ENCODE data around the gene CISD2. TPM values are rescaled to one million over a fixed set of nuclear protein-coding genes. Genes with fewer than 3 reads are reported as not detected.
A peak's percentile ranks its signal among the peaks of the same experiment; 100 is the strongest.

Gene CISD2
- total and polyA plus RNA-seq, 2 experiments from 2014 or later, result 34.1 to 102 TPM

- ATAC-seq (no peak), DNase-seq (ENCODE audit: low spot score) (no peak)
- Histone ChIP-seq H3K27ac (ENCODE audit: low read depth) (no peak overlapping the region), H3F3A (replicated peaks; ENCODE audit: low read depth) (peaks cover 3% of the 10 kb centered on the region; the same call in 1 of the 2 replicates), H3K4me3 (peak overlapping the region; percentile 84), H3K36me3 (ENCODE audit: insufficient read depth) (no peaks in the 10 kb centered on the region; the same call in 1 of the 2 replicates), H3K79me2 (replicated peaks; ENCODE audit: insufficient read depth) (peaks cover 76% of the 10 kb centered on the region), H3K27me3 (ENCODE audit: insufficient read depth) (no peaks in the 10 kb centered on the region), H4K20me1 (replicated peaks; ENCODE audit: insufficient read depth) (peaks cover 45% of the 10 kb centered on the region), H3K4me1 (ENCODE audit: insufficient read depth) (peaks cover 51% of the 10 kb centered on the region), H2AFZ (no peak overlapping the region), H3K9me2 (ENCODE audit: insufficient read depth) (no peaks in the 10 kb centered on the region), H3K4me2 (peak overlapping the region; percentile 75)
- H3K36me3 Mint-ChIP-seq (ENCODE audit: low read depth), result peaks cover 22% of the 10 kb centered on the region; the same call in 2 of the 3 replicates
- H3K4me1 Mint-ChIP-seq, result peaks cover 46% of the 10 kb centered on the region
- H3K4me3 Mint-ChIP-seq, result no peak overlapping the region
- H3K9me3 Mint-ChIP-seq, result no peaks in the 10 kb centered on the region
- no peak overlapping the region for H3K27ac Mint-ChIP-seq
- peaks cover 11% of the 10 kb centered on the region for H3K27me3 Mint-ChIP-seq (ENCODE audit: insufficient read depth, low read depth, poor library complexity)
- TF ChIP-seq POLR2AphosphoS5 (IDR thresholded peaks at IDR 0.05; ENCODE audit: low read depth) (no peak), ETS1 (IDR thresholded peaks at IDR 0.05) (no peak), JUNB (IDR thresholded peaks at IDR 0.05; ENCODE audit: unreplicated experiment) (no peak), ZNF462 (CRISPR knock-in tag; IDR thresholded peaks at IDR 0.05) (no peak), ZNF331 (CRISPR knock-in tag; IDR thresholded peaks at IDR 0.05; ENCODE audit: low read depth) (no peak), CREB1 (CRISPR knock-in tag; IDR thresholded peaks at IDR 0.05; ENCODE audit: low read depth) (no peak), STAT1 (IDR thresholded peaks at IDR 0.05; ENCODE audit: unreplicated experiment) (no peak), REST (IDR thresholded peaks at IDR 0.05; ENCODE audit: unreplicated experiment) (no peak), NANOG (IDR thresholded peaks at IDR 0.05; ENCODE audit: borderline replicate concordance) (no peak), EZH2 (IDR thresholded peaks at IDR 0.05; ENCODE audit: low read depth, unreplicated experiment) (no peak), CTCF (conservative IDR thresholded peaks at IDR 0.05; ENCODE audit: low read depth in 2 of 2) (no peak), EZH2phosphoT487 (IDR thresholded peaks at IDR 0.05; ENCODE audit: unreplicated experiment) (no peak), ZNF114 (CRISPR knock-in tag; IDR thresholded peaks at IDR 0.05) (no peak)
Observed at GRCh38 chr4:102824398-102824797, 44.4 kb upstream of the CISD2 start.
